HG03378 (cell line): ENCODE results near the gene GAGE1.
"Not testable (repeated sequence)": the region's sequence is repeated elsewhere in the genome, so short reads cannot be mapped to it uniquely, and the experiment has no call there.

ENCODE experiments used
- ATAC-seq: cut with Tn5 transposase; IDR thresholded peaks from one replicate; pipeline ENCODE4 v1.9.1; 2021; ENCODE audit warnings: mild to moderate bottlenecking, moderate library complexity; ENCODE audit not compliant: unreplicated experiment

The GAGE1 gene, protein sequence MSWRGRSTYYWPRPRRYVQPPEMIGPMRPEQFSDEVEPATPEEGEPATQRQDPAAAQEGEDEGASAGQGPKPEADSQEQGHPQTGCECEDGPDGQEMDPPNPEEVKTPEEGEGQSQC

GRCh38 chrX:49598720-49599119, at the start of gene GAGE1:
GAGE1 (plus strand) TSS chrX:49599020; CDS start chrX:49600175, 1,155 bp downstream.
- not testable (repeated sequence) for ATAC-seq

- ATAC-seq = not testable (repeated sequence)
These were observed 47.8 kb upstream of the GAGE1 start, which contains the start of gene GAGE12E for GRCh38 chrX:49550989-49551388. GAGE12E (plus strand) TSS chrX:49551289; CDS start chrX:49552444, 1,155 bp downstream.

DNA sequence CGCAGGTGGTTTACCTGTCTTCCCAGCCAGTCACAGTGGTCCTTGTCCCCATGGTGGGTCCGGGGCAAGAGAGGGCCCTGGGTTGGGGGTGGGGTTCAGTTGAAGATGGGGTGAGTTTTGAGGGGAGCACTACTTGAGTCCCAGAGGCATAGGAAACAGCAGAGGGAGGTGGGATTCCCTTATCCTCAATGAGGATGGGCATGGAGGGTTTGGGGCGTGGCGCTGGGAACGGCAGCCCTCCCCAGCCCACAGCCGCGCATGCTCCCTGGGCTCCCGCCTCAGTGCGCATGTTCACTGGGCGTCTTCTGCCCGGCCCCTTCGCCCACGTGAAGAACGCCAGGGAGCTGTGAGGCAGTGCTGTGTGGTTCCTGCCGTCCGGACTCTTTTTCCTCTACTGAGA, 38.3 kb upstream of the GAGE1 start, which contains the start of gene GAGE12F:
TSS of gene GAGE12F (plus strand) at position 301 of the 400 bp plus-strand sequence. CDS start 1,155 bp downstream, outside the sequence.
- ATAC-seq = not testable (repeated sequence)

- ATAC-seq = not testable (repeated sequence)
These were observed 30.1 kb upstream of the GAGE1 start for GRCh38 chrX:49568728-49569127.

DNA sequence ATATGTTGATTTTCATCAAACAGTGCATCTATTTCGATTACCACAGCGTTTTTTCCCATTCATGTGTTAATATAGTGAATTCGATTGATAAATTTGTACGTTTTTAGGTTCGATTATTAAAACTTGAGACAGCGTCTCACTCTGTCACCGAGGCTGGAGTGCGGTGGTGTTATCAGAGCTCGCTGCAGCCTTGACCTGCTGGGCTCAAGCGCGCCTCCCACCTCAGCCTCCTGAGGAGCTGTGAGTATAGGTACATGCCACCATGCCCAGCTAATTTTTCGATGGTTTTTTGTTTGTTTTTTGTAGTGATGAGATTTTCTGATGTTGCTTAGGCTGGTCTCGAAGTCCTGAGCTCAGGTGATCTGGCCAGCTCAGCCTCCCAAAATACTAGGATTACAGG, 29.7 kb upstream of the GAGE1 start:
- not testable (repeated sequence) for ATAC-seq

DNA sequence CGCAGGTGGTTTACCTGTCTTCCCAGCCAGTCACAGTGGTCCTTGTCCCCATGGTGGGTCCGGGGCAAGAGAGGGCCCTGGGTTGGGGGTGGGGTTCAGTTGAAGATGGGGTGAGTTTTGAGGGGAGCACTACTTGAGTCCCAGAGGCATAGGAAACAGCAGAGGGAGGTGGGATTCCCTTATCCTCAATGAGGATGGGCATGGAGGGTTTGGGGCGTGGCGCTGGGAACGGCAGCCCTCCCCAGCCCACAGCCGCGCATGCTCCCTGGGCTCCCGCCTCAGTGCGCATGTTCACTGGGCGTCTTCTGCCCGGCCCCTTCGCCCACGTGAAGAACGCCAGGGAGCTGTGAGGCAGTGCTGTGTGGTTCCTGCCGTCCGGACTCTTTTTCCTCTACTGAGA, 28.7 kb upstream of the GAGE1 start, which contains the start of gene GAGE12G:
TSS of gene GAGE12G (plus strand) at position 301 of the 400 bp plus-strand sequence. CDS start 1,155 bp downstream, outside the sequence.
- ATAC-seq = not testable (repeated sequence)

GRCh38 chrX:49579649-49580048, 19.2 kb upstream of the GAGE1 start, which contains the start of gene GAGE12H:
GAGE12H (plus strand) TSS chrX:49579949; CDS start chrX:49581104, 1,155 bp downstream.
- ATAC-seq = not testable (repeated sequence)

- ATAC-seq = not testable (repeated sequence)
These were observed 9.6 kb upstream of the GAGE1 start, which contains the start of gene GAGE2A for GRCh38 chrX:49589196-49589595. GAGE2A (plus strand) TSS chrX:49589496; CDS start chrX:49590651, 1,155 bp downstream.

GRCh38 chrX:49589769-49590478, 8.9 kb upstream of the GAGE1 start:
- ATAC-seq = not testable (repeated sequence)

DNA sequence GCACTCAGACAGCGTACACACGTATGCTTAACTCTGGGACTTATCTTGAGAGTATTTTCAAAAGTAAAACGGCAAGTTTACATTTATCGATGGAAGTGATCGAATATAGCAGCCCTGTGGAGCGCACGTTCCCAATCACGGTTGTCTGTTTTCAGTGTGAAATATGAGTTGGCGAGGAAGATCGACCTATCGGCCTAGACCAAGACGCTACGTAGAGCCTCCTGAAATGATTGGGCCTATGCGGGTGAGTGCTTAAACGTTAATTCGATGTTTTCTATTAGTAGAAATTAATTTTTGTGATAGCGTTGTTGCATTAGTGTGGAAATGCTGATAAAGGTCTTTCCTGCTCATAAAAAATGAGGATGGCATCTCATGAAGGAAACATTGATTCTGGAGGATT, 8.3 kb upstream of the GAGE1 start:
- ATAC-seq = not testable (repeated sequence)

DNA sequence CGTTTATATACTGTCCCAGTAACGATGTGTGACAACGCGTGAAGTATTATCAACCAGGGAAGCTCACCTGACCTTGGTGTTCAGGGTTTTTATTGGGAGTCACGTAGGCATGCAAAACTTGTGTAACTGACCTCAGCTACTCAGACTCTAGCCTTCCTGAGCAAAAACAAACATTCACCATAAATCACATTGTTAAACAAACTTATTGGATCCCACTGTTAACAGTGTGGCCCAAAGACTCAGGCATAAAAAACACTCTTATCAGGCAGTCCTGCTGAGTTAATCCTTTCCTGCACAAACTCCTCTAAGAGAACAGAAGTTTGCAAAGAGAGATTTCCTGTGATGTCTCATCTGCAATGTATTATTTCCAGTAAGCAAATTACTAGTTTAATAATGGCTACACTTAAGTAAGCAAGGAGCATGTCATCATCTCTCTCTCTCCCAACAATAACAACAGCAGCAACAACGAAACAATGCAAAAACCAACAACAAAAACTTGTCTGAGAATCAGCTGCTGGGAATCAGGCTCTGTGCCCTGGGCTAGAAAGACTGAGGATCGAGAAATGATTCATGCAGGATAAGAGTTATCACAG, 12.0 kb downstream of the GAGE1 start:
- no peak for ATAC-seq

- ATAC-seq = no peak
These were observed 19.8 kb downstream of the GAGE1 start for GRCh38 chrX:49618574-49618973.

GRCh38 chrX:49627086-49627777, 28.4 kb downstream of the GAGE1 start:
- ATAC-seq = no peak

DNA sequence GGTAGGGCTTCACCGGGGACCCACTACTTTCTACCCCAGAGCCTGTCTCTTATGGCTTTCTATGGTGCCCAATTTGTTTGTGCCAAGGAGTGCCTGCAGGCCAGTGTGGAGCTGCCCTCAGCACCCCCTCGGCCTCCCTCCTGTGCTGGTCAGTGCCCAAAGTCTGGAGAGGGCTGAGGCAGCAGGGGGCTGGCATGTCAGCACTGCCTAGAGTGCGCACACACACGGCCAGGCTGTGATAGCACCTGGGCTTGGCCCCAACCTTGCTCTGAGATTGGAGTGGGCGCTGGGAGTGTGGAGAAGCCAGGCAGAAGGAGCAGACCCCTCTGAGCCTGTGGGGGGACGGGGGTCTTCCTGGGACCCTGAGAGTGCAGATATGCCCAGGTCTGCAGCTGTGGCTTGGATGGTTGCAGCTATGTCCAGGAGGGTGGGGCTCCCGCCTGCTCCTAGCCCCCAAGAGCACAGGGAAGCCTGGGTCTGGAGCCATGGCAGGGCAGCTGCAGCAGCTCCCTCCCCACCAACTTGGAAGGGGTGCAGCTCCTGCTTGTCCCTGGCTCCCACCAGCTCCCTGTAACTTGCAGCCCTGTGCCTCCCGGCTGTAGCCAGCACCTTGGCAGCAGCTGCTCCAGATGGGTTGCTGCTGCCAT, 46.3 kb downstream of the GAGE1 start:
- ATAC-seq = no peak

- ATAC-seq = no peak
These were observed 57.7 kb downstream of the GAGE1 start for GRCh38 chrX:49656533-49656932.
